LNCaP clone FGC (cell line): ENCODE results near the gene PLXNB2.

Experiments used
- DNase-seq: peaks from one replicate; pipeline ENCODE4 v3.0.0-alpha.2; 2011; ENCODE audit warnings: low read depth
- H3K4me3 ChIP-seq: 2 replicates; pipeline ENCODE4 v1.5.1; 2011; ENCODE audit warnings: mild to moderate bottlenecking, low read depth, low read length, control low read depth
- TF ChIP-seq, protein P1 (sequence below): IDR thresholded peaks from 2 replicates; pipeline ENCODE4 v1.5.1; 2012; ENCODE audit warnings: mild to moderate bottlenecking; ENCODE audit not compliant: control insufficient read depth, insufficient read depth; ENCODE audit errors: extremely low read depth

PLXNB2 gene

DNA sequence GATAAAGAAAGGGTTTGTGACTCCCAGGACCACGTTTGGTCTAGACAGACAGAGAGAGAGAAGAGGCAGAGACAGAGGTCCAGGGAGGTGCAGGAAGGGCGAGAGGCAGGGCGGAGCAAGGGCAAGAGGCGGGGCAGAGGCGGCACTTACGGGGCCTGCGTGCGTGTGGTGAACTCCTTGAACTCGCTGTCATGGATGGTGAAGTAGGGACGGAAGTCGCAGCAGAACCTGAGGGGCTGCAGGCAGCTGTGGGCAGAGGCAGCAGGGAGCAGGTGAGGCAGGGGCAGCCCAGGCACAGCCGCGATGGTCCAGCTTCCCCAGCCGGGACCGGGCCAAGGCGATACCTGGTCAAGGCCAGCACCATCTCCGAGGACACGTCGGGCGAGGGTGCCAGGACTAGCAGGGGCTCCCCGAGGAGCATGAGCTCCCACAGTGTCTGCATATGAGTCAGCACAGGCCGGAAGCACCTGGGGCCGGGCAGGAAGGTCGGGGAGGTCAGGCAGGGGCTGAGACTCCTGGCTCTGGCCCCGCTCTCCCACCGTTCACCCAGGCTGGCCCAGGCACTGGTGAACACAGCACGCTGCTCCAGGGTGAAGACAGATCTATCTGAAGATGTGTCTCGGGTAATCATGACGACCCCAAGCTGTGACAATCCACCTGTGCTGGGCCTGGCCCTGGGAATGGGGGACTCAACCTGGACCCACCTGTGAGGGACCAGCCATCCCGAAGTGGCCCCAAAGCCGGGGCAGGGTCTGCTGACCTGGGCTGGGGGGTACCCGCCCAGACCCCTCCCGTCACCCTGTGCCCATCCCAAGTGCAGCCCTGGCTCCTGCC lies 7.2 kb upstream of the PLXNB2 start:
- TF ChIP-seq, protein P1, sequence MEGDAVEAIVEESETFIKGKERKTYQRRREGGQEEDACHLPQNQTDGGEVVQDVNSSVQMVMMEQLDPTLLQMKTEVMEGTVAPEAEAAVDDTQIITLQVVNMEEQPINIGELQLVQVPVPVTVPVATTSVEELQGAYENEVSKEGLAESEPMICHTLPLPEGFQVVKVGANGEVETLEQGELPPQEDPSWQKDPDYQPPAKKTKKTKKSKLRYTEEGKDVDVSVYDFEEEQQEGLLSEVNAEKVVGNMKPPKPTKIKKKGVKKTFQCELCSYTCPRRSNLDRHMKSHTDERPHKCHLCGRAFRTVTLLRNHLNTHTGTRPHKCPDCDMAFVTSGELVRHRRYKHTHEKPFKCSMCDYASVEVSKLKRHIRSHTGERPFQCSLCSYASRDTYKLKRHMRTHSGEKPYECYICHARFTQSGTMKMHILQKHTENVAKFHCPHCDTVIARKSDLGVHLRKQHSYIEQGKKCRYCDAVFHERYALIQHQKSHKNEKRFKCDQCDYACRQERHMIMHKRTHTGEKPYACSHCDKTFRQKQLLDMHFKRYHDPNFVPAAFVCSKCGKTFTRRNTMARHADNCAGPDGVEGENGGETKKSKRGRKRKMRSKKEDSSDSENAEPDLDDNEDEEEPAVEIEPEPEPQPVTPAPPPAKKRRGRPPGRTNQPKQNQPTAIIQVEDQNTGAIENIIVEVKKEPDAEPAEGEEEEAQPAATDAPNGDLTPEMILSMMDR = no peak
- no peak overlapping the region for H3K4me3 ChIP-seq

DNA sequence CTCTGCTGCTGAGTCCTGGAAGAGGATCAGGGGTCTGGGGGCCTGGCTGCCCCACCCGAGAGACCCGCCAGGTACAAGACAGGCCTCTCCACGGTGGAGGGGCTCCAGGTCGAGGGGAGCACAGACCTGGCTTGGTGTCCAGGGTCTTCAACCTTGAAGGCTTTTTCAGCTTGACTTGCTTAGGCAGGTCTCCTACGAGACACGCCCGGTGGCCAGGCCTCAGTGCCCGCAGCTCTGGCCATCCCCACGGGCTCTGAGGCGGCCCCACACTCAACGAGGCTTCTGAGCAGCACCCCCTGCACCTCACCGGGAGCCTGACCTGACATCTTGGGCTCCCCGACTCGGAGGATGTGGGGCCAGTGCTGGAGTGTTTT lies 6.6 kb upstream of the PLXNB2 start:
- TF ChIP-seq, protein P1 = no peak
- DNase-seq = no peak
- H3K4me3 ChIP-seq = no peak overlapping the region

More for the DNA sequence above, 7.2 kb upstream of the PLXNB2 start:
- DNase-seq = no peak

DNA sequence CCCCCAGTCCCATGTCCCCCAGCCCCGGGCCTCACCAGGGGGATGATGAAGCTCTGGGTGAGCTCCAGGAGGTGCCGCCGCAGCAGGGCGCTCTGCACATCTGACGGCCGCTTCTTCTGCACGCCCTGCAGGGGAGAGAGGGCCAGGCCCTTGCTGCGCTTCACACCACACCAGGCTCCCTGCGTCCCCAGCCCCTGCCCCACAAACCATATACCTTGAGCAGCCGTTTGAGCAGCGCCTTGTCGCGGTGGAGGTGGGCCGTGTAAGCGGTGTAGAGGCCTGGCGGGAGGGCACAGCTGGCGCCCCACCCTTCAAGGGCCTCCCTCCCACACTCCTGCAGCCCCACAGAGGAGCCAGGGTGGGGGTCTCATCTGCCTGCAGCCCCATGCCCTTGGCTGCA lies 6.2 kb upstream of the PLXNB2 start:
- no peak overlapping the region for H3K4me3 ChIP-seq
- TF ChIP-seq, protein P1 = no peak

DNA sequence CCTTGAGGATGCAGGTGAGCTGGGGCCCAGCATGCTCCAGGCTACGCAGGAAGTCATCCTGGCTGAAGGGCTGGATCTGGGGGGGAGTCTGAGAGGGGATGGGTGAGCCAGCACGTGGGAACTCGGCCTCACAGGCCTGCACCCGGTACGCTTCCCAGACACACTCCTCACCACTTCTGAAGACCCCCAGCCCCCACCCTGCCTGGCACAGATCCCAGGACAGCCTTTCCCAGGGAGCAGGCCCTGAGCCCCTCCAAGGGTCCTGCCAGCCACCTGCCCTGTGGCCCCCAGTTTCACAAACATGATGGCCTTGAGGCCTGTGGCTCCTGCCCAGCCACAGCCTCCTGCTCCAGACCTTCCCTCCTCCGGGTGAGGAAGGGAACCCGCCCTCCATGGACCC lies 5.6 kb upstream of the PLXNB2 start:
- TF ChIP-seq, protein P1 = no peak
- no peak overlapping the region for H3K4me3 ChIP-seq
- DNase-seq = no peak

More for the DNA sequence above, 6.2 kb upstream of the PLXNB2 start:
- no peak for DNase-seq

DNA sequence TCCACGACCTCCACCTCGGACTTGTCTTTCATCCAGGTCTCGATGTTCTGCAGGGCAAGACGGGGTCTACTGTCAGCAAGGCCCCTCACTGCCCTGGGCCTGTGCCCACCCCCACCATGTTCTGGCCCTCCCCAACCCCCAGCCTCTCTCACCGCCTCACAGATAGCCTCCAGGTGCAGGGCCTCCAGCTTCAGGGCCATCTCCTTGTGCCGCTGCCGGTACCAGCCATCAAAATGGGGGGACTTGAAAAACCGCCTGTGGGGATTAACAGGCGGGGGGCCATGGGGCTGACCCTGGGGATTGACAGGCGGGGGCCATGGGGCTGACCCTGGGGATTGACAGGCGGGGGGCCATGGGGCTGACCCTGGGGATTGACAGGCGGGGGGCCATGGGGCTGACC lies 4.9 kb upstream of the PLXNB2 start:
- no peak overlapping the region for H3K4me3 ChIP-seq
- TF ChIP-seq, protein P1 = no peak
- no peak for DNase-seq

DNA sequence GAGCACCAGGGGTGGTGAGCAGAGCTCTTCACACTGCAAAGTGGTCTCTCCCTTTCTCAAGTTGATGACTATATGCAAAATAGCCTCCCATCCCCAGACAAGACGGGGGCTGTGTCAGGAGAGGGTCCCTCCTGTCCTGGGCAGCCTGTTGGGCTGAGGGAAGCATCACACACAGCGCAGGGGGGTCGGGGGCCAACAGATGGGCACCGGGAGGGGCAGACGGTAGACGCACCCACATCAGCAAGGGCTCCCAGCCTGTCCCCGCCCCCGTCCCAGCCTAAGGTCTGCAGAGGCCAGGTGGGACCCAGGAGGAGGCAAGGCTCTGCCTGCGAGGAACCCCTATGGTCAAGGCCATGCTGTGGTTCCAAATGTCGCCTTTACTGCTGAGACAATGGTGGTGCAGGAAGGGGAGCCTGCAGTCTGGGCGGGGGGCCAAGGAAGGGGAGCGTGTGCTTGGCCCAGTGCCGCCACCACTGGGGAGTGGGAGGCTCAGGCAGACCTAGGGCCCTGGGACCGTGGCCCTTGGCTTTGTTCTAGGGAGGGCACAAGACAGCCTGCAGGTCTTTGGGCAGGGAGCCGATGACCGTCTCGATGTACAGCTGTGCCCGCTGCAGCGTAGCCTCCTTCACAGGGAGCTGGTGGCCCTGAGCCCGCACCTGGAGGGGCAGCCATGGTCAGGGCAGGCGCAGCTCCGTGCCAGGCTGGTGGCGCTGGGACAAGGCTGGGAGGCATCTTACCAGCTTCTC lies 4.3 kb upstream of the PLXNB2 start:
- no peak overlapping the region for H3K4me3 ChIP-seq
- no peak for DNase-seq
- TF ChIP-seq, protein P1 = no peak

DNA sequence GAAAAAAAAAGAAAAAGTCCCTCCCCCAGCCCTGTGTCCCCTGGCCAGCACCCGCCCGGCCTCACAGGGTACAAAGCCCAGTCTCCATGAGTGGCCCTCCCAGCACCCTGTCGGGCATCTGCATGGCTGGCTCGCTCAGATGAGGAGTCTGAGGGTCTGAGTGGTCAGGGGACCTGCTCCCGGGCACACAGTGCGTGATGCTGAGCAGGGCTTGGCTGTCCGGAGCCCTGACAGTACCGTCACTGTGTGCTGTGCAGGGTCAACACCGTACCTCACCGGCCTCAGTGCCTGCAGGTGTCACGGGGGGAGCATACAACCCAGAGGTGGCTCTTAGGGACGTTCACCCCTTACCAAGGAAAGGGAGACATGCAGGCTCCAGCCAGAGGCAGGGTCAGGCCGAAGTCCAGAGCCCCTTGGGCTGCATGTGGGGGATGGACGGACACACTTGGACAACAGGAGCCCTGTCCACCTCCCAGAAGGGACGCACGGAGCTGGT lies 3.6 kb upstream of the PLXNB2 start:
- DNase-seq = no peak
- no peak overlapping the region for H3K4me3 ChIP-seq
- TF ChIP-seq, protein P1 = no peak
